ENCODE results near the gene ZBTB46.

Gene ZBTB46

GRCh38 chr20:63836458-63837344 lies 5.6 kb upstream of the ZBTB46 start:
- no peak for TF ChIP-seq POLR2A (IDR thresholded peaks at IDR 0.05; ENCODE audit: low read depth, low read length)
- DNase-seq (ENCODE audit: insufficient read length, low spot score) (no peak), FAIRE-seq (no peak)

GRCh38 chr20:63835021-63835858 lies 4.2 kb upstream of the ZBTB46 start:
- FAIRE-seq = peak; percentile 92
- TF ChIP-seq POLR2A (IDR thresholded peaks at IDR 0.05; ENCODE audit: low read depth, low read length) = peak; percentile 40
- DNase-seq (ENCODE audit: insufficient read length, low spot score) = peak; percentile 100

GRCh38 chr20:63834491-63834880 lies 3.4 kb upstream of the ZBTB46 start:
- no peak for TF ChIP-seq POLR2A (IDR thresholded peaks at IDR 0.05; ENCODE audit: low read depth, low read length)
- DNase-seq (ENCODE audit: insufficient read length, low spot score) (no peak), FAIRE-seq (no peak)

- TF ChIP-seq POLR2A (IDR thresholded peaks at IDR 0.05; ENCODE audit: low read depth, low read length) = no peak
- FAIRE-seq (no peak), DNase-seq (ENCODE audit: insufficient read length, low spot score) (no peak)
Observed at GRCh38 chr20:63833776-63834490, 2.9 kb upstream of the ZBTB46 start.

GRCh38 chr20:63831993-63832686 lies 1.1 kb upstream of the ZBTB46 start:
- DNase-seq (ENCODE audit: insufficient read length, low spot score) (no peak), FAIRE-seq (no peak)
- TF ChIP-seq POLR2A (IDR thresholded peaks at IDR 0.05; ENCODE audit: low read depth, low read length) = no peak

- no peak for TF ChIP-seq POLR2A (IDR thresholded peaks at IDR 0.05; ENCODE audit: low read depth, low read length)
- DNase-seq (ENCODE audit: insufficient read length, low spot score) (no peak), FAIRE-seq (no peak)
Observed at GRCh38 chr20:63831646-63831992, 555 bp upstream of the ZBTB46 start.

- no peak for FAIRE-seq
- peak; percentile 66 for DNase-seq (ENCODE audit: insufficient read length, low spot score)
- TF ChIP-seq POLR2A (IDR thresholded peaks at IDR 0.05; ENCODE audit: low read depth, low read length) = no peak
Observed at GRCh38 chr20:63829945-63830835, 874 bp downstream of the ZBTB46 start.

- FAIRE-seq = no peak
- no peak for TF ChIP-seq POLR2A (IDR thresholded peaks at IDR 0.05; ENCODE audit: low read depth, low read length)
- peak; percentile 52 for DNase-seq (ENCODE audit: insufficient read length, low spot score)
Observed at GRCh38 chr20:63829603-63829944, 1.5 kb downstream of the ZBTB46 start.

GRCh38 chr20:63828951-63829350 lies 2.1 kb downstream of the ZBTB46 start:
- FAIRE-seq (no peak), DNase-seq (ENCODE audit: insufficient read length, low spot score) (no peak)
- no peak for TF ChIP-seq POLR2A (IDR thresholded peaks at IDR 0.05; ENCODE audit: low read depth, low read length)

GRCh38 chr20:63828545-63828944 lies 2.5 kb downstream of the ZBTB46 start:
- FAIRE-seq (no peak), DNase-seq (ENCODE audit: insufficient read length, low spot score) (no peak)
- TF ChIP-seq POLR2A (IDR thresholded peaks at IDR 0.05; ENCODE audit: low read depth, low read length) = no peak

- FAIRE-seq = no peak
- DNase-seq (ENCODE audit: insufficient read length, low spot score) = no peak
- TF ChIP-seq POLR2A (IDR thresholded peaks at IDR 0.05; ENCODE audit: low read depth, low read length) = no peak
Observed at GRCh38 chr20:63828124-63828523, 2.9 kb downstream of the ZBTB46 start.

GRCh38 chr20:63826753-63827152 lies 4.3 kb downstream of the ZBTB46 start:
- DNase-seq (ENCODE audit: insufficient read length, low spot score) (peak; percentile 91), FAIRE-seq (no peak)
- no peak for TF ChIP-seq POLR2A (IDR thresholded peaks at IDR 0.05; ENCODE audit: low read depth, low read length)

Data from H54 (cell line).